Measurements from ENCODE around the gene ITPK1.

The ITPK1 gene

DNA sequence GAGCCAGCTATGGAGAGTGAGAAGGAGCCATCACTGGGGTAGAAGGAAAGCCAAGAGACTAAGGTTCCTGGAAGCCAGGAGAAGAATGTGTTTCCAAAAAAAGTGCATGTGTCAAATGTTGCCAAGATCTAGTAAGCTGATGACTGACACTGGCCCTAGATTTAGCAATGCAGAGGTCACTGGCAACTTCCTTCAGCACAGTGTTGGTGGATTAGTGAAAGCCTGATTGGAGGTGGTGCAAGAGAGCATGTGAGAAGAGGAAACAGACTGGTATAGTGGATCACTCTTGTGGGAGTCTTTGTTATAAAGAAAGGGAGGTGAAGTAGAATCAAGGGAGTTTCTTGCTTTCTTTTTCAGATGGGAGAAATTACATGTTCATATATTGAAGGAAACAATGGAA lies 226.8 kb downstream of the ITPK1 start:
- no peak for DNase-seq (ENCODE audit: low read depth)

DNA sequence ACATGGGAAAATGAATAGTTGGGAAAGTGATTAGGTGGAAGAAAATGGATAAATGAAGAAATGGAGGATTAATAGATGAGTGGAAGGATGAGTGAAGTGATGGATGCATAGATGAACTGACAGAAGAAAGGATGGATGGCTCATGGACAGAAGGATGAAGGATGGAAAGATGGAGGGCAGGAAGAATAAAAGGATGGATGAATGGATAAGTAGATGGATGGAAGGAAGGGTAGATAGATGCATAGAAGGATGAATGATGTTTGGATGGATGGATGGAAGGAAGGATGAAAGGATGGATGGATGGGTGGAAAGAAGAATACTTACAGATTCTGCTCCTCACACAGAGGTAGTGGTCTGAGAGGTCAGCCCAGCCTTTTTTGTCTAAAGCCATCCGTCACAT lies 228.6 kb downstream of the ITPK1 start:
- DNase-seq (ENCODE audit: low read depth) = no peak
